ENCODE data around the gene PET100. TPM values are rescaled to one million over a fixed set of nuclear protein-coding genes. Genes with fewer than 3 reads are reported as not detected.

The PET100 gene
- total and polyA plus RNA-seq, 7 donors: 49.6 to 112 (median 93.1) TPM

DNA sequence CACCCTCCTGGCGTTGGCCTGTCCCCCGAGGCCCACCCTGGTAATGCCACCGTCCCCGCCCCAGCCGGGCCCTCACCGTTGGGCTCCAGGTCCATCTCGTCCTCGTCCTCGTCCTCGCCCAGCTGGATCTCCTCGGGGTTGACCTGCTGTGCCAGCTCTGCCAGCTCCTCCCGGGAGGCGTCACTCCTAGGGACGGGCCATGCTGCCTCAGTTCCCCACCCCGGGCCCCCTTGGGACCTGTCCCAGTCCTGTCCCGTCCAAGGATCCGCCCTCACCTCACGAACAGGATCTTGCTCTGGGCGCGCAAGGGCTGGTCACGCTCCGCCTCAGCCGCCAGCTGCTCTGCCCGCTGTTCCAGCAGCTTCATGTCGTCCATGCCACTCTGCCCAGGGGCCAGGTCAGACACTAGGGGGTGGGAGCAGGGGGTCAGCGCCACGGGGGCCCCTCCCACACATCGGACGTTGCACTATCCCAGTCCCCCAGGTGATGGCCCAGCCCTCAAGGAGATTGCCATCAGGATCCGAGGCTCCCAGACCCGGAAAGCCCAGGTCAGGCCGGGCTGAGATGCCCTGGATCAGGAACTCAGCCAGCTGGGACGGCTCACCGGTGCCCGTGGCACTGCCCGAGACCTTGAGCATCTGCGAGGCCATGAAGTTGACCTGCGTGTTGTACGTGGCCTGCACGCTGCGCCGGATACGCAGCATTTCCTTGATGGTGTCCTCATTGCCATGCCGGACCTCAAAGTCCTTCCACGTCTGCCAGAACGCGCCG lies 9.7 kb upstream of the PET100 start:
- H3K4me3 ChIP-seq: no peak overlapping the region
- ATAC-seq: no peak
- peak in 1 of 2 donors; percentile 48 for DNase-seq
- H3K9me3 ChIP-seq: no peaks in the 10 kb centered on the region
- no peak overlapping the region for H3K27ac ChIP-seq
- WGBS, 3 donors: 72 to 85% (median 76%) methylated on average over 45 to 48 of the region's 48 CpGs
- intact Hi-C loops (cut with DNase I): loop anchor here in 1 of 2 donors (5.0 kb wide), 1 partner anchor 518 kb away; no protein-coding TSS in a partner anchor
- TF ChIP-seq, protein P1, sequence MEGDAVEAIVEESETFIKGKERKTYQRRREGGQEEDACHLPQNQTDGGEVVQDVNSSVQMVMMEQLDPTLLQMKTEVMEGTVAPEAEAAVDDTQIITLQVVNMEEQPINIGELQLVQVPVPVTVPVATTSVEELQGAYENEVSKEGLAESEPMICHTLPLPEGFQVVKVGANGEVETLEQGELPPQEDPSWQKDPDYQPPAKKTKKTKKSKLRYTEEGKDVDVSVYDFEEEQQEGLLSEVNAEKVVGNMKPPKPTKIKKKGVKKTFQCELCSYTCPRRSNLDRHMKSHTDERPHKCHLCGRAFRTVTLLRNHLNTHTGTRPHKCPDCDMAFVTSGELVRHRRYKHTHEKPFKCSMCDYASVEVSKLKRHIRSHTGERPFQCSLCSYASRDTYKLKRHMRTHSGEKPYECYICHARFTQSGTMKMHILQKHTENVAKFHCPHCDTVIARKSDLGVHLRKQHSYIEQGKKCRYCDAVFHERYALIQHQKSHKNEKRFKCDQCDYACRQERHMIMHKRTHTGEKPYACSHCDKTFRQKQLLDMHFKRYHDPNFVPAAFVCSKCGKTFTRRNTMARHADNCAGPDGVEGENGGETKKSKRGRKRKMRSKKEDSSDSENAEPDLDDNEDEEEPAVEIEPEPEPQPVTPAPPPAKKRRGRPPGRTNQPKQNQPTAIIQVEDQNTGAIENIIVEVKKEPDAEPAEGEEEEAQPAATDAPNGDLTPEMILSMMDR (IDR thresholded peaks at IDR 0.05): no peak
- peaks cover 8% of the 10 kb centered on the region for H3K4me1 ChIP-seq
- H3K36me3 ChIP-seq (ENCODE audit: insufficient read depth in 1 of 2, low read depth in 1 of 2): peaks cover 8 to 66% of the 10 kb centered on the region in 2 donors
- no peaks in the 10 kb centered on the region for H3K27me3 ChIP-seq (ENCODE audit: insufficient read depth in 3 of 3, low read length in 2 of 3)

DNA sequence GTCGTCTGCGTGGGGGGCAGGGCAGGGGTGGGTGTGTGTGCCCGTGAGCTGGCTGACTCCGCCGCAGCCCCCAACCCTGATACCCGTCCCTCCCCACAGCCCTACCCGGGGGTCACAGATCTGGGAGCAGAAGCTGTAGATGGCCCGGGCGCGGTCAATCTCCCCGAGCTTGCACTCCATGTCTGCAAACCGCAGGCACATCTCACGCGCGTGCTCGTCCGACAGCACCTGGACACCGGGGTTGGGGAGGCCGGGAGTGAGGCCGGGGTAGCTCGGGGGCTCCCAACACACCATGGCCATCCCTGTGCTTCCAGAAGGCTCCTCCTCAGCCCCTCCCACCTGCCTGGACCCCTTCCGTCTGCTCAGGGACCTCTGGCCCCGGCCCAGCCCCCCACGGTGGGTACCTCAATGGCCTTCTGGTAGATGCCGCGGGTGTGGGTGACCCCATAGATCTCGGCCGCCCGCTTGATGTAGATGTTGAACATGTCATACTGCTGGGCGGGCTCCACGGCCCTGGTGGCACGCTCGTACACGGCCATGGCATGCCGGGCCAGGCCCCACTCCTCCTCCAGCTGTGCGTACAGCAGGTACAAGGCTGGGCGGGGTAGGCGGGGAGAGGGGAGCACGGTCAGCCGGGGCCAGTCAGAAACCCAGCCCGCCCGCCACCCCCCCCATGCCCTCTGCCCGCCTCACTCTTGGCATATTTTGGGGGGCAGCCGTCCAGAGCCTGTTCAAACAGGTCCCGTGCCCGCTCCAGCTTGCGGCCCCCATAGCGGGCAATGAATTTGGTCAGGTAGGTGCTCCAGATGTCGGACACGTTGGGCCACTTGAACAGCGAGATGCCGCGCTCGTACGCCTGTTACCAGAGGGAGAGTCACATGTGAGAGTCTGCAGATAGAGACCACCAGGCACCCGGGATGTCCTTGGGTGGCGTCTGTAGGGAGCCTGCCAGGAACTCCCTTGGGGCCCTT lies 8.9 kb upstream of the PET100 start:
- TF ChIP-seq, protein P1 (IDR thresholded peaks at IDR 0.05): no peak
- H3K27me3 ChIP-seq (ENCODE audit: insufficient read depth in 3 of 3, low read length in 2 of 3): no peaks in the 10 kb centered on the region
- H3K4me3 ChIP-seq: no peak overlapping the region
- WGBS, 3 donors: 93 to 94% (median 93%) methylated on average over 57 of the region's 57 CpGs
- intact Hi-C loops (cut with DNase I): no loop called here
- ATAC-seq: no peak
- H3K9me3 ChIP-seq: no peaks in the 10 kb centered on the region
- peaks cover 8 to 75% of the 10 kb centered on the region in 2 donors for H3K36me3 ChIP-seq (ENCODE audit: insufficient read depth in 1 of 2, low read depth in 1 of 2)
- H3K27ac ChIP-seq: no peak overlapping the region
- DNase-seq: no peak
- H3K4me1 ChIP-seq: peaks cover 8% of the 10 kb centered on the region

DNA sequence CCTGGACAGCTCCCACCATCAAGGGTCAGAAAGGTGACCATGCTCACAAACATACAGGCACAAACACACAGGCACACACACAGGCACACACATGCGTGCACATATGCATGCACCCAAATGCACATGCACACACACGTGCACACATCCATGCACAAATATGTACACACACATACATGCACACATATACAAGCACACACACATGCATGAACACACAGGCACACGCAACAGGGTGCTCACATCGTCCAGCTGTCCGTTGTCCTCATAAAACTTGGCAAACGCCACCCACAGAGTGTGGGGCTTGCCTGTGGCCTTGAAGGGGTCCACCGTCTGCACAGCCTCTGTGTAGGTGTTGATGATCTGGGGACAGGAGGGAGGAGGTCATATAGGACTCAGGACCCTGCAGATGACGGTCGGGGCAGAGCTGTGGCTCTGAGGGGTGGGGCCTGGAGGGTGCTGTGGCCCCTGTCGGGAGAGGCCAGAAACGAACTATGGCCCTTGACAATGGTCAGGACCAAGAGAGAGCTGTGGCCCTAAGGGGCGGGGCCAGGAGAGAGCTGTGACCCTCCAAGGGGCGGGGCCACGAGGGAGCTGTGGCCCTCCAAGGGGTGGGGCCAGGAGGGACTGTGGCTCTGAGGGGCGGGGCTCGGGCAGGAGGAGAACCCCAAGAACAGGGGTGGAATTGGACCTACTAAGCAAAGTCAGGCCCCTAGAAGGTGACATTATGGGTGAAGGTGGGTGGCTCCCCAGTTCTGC lies 6.5 kb upstream of the PET100 start:
- H3K27me3 ChIP-seq (ENCODE audit: insufficient read depth in 3 of 3, low read length in 2 of 3): no peaks in the 10 kb centered on the region
- H3K27ac ChIP-seq: no peak overlapping the region
- H3K4me1 ChIP-seq: peaks cover 12% of the 10 kb centered on the region
- ATAC-seq (no peak), DNase-seq (peak in 1 of 2 donors; percentile 35)
- no peak overlapping the region for H3K4me3 ChIP-seq
- H3K9me3 ChIP-seq: no peaks in the 10 kb centered on the region
- H3K36me3 ChIP-seq (ENCODE audit: insufficient read depth in 1 of 2, low read depth in 1 of 2): peaks cover 8 to 96% of the 10 kb centered on the region in 2 donors
- TF ChIP-seq, protein P1 (IDR thresholded peaks at IDR 0.05): no peak
- 79 to 85% (median 84%) methylated on average over 16 of the region's 16 CpGs for WGBS, 3 donors
- intact Hi-C loops (cut with DNase I): no loop called here

DNA sequence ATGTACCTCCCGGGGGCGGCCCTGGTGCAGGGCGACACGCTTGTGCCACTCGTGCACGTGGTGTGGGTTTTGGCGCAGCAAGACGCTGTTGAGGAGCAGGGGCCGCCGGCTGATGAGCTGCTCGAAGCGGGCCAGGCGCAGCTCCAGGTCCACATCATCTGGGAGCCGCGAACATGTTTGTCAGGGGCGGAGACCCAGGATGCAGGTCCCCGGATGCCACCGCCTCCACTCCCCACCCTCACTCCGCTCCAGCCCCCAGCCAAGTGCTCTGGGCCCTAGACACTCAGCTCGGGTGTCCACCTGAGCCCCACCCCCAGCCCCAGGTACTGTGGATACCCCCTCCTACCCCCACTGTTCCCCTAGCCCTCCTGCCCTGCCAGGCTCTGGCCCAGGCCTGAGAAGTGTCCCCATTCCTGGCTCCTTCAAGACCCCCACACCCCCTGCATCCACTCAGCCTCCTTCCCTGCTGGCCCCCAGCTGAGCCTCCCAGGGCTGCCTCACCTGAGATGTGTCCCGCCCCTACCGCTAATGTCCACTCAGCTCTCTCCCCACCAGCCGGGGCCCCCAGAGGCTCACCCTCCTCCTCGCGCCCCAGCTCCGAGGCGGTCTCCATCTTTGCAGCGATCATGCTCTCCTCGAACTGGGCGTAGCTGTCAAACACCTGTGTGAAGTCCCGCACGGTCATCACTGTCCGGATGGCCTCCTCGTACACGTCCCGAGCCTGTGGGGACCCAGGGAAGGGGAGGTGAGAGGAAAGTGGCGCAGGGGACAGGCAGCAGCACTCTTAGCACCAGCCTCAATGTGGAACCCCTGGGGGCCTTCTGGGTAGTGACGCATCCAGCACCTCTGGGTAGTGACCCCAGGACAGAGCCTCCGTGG lies 5.6 kb upstream of the PET100 start:
- ATAC-seq: no peak
- H3K27me3 ChIP-seq (ENCODE audit: insufficient read depth in 3 of 3, low read length in 2 of 3): no peaks in the 10 kb centered on the region
- WGBS, 3 donors: 90 to 92% (median 90%) methylated on average over 33 to 39 of the region's 39 CpGs
- TF ChIP-seq, protein P1 (IDR thresholded peaks at IDR 0.05): no peak
- no peaks in the 10 kb centered on the region for H3K9me3 ChIP-seq
- H3K27ac ChIP-seq: no peak overlapping the region
- intact Hi-C loops (cut with DNase I): no loop called here
- H3K4me3 ChIP-seq: no peak overlapping the region
- H3K4me1 ChIP-seq: peaks cover 17% of the 10 kb centered on the region
- peaks cover 8 to 89% of the 10 kb centered on the region in 2 donors for H3K36me3 ChIP-seq (ENCODE audit: insufficient read depth in 1 of 2, low read depth in 1 of 2)
- DNase-seq: no peak
